NB4 (cell line): ENCODE measurements around the gene RNU4-1.
"Not testable (repeated sequence)": the region's sequence is repeated elsewhere in the genome, so short reads cannot be mapped to it uniquely, and the experiment has no call there.

ENCODE experiments used
- DNase-seq: peaks from one replicate; pipeline ENCODE4 v3.0.0; 2010; ENCODE audit warnings: low read depth
- H3K4me3 ChIP-seq: one replicate; pipeline ENCODE4 v1.5.1; 2011; ENCODE audit warnings: mild to moderate bottlenecking, low read depth, low read length, moderate library complexity
- MYC ChIP-seq: IDR thresholded peaks from 2 replicates; pipeline ENCODE4 v1.6.1; 2011; ENCODE audit warnings: low read depth, low read length
- POLR2A ChIP-seq: IDR thresholded peaks from 2 replicates; pipeline ENCODE4 v1.6.1; 2011; ENCODE audit warnings: mild to moderate bottlenecking; ENCODE audit not compliant: insufficient read length; ENCODE audit errors: extremely low read depth
- TF ChIP-seq, protein P1 (sequence below): IDR thresholded peaks from one replicate; pipeline ENCODE4 v1.5.1; 2012; ENCODE audit warnings: low read depth, low read length
- TF ChIP-seq, protein P2 (sequence below): IDR thresholded peaks from 2 replicates; pipeline ENCODE4 v1.6.1; 2011; ENCODE audit warnings: low read depth, low read length

Gene RNU4-1

DNA sequence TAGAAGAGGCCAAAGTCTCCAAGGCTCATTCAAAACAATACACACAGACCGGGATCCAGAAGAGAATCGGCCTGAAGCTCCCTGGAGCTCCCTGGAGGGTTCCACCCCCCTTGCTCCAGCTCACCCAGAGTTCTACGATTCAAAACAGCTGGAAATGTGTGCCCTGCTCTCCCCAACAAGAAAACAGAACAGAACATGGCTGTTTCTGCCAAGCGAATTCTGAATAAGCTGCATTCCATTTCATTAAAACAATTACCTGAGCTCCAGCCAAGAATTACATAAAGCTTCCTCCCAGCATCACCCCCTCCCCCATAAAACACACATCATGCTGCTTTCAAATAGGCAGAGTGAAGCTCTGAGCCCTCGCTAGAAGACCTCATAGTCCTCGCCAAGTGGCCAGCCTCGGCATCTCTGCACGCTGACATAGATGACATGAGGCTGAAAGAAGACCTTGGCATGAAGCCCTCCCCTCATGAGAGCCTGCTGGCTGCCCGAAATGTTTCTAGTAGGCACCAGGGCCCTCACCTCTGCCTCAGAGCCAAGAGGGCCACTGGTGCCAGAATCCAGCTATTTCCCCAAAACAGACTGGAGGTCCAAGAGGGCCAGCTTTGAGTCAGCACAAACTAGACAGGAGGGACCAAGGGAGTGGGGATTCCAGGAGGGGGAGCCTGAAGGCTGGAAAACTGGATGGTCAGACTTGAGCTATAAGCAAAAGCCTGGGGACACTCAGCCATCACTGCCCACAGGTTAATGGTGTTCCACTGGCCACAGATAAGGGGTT, 35.8 kb downstream of the RNU4-1 start:
- no peak for DNase-seq
- TF ChIP-seq MYC (no peak), POLR2A (no peak)
- TF ChIP-seq, protein P1, sequence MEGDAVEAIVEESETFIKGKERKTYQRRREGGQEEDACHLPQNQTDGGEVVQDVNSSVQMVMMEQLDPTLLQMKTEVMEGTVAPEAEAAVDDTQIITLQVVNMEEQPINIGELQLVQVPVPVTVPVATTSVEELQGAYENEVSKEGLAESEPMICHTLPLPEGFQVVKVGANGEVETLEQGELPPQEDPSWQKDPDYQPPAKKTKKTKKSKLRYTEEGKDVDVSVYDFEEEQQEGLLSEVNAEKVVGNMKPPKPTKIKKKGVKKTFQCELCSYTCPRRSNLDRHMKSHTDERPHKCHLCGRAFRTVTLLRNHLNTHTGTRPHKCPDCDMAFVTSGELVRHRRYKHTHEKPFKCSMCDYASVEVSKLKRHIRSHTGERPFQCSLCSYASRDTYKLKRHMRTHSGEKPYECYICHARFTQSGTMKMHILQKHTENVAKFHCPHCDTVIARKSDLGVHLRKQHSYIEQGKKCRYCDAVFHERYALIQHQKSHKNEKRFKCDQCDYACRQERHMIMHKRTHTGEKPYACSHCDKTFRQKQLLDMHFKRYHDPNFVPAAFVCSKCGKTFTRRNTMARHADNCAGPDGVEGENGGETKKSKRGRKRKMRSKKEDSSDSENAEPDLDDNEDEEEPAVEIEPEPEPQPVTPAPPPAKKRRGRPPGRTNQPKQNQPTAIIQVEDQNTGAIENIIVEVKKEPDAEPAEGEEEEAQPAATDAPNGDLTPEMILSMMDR, result no peak
- TF ChIP-seq, protein P2, sequence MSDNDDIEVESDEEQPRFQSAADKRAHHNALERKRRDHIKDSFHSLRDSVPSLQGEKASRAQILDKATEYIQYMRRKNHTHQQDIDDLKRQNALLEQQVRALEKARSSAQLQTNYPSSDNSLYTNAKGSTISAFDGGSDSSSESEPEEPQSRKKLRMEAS, result no peak
- H3K4me3 ChIP-seq, result no peak overlapping the region

DNA sequence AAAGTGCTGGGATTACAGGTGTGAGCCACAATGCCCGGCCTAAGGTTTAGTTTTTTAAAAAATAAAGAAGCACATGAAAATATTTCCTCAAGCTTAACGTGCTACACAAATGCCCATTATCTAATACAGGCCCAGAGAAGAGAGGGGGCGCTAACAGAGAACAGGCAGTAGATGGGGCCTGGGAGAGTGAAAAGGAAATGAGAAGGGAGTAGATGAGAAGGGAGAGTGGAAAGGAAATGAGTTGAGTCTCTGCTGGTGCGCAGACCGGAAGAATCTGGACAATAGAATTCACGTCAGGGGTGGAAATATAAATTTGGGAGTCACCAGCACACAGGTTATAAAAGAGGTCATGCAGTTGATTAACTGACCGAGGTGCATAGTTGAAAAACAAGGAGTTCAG, 38.2 kb downstream of the RNU4-1 start:
- no peak overlapping the region for H3K4me3 ChIP-seq
- TF ChIP-seq MYC, result no peak
- TF ChIP-seq, protein P1, result peak; percentile 23
- no peak for DNase-seq

DNA sequence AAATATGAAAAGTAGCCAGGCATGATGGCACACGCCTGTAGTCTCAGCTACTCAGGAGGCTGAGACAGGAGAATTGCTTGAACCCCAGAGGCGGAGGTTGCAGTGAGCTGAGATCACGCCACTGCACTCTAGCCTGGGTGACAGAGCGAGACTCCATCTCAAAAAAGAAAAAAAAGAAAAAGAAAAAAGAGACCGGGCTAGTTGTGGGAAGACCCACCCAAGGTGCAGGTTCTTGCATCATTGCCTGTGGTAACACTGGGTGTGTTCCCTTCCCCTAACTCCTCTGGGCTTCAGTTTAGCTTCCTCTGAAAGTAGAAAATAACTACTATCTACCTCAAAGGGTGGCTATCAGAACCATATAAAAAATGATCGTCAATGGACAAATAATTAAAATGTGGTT, 39.7 kb downstream of the RNU4-1 start:
- H3K4me3 ChIP-seq, result not testable (repeated sequence)
- DNase-seq, result peak; percentile 78

DNA sequence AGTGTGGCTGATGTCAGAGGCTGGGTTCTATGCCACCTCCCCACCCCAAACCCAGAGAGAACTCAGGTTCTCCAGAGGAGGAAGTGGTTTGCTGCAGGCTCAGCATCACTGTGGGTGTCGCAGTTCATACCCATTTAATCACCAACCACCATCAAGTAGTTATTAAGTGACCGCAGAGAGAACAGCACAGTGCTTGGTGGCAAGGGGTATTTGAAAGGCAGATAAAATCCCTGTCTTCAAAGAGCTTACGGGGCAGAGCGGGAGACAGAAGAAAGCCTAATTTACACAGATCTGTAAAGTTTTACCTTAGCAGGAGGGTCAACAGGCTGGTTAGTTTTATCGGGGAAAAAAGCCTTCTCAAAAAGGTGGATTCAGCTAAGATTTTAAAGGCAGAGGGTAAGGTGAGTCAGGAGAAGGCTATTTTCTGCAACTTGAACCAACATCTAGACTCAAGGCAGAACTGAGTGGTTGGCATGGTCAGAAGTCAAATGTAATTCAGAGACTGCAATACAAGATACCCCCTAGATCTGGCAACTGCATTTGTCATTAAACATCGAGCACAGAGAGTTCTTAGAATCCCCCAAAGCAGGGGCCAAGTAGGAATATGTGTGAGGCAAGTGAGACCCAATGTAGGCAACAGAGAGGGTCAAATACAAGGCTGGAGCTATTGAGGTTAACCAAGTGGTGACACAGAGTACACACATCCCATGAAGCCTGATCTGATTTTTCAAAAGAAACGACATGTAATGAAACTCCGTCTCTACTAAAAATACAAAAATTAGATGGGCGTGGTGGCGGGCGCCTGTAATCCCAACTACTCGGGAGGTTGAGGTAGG, 40.7 kb downstream of the RNU4-1 start:
- TF ChIP-seq, protein P2, result no peak
- TF ChIP-seq MYC (no peak), POLR2A (no peak)
- TF ChIP-seq, protein P1, result no peak
- DNase-seq, result peak; percentile 83
- no peak overlapping the region for H3K4me3 ChIP-seq

DNA sequence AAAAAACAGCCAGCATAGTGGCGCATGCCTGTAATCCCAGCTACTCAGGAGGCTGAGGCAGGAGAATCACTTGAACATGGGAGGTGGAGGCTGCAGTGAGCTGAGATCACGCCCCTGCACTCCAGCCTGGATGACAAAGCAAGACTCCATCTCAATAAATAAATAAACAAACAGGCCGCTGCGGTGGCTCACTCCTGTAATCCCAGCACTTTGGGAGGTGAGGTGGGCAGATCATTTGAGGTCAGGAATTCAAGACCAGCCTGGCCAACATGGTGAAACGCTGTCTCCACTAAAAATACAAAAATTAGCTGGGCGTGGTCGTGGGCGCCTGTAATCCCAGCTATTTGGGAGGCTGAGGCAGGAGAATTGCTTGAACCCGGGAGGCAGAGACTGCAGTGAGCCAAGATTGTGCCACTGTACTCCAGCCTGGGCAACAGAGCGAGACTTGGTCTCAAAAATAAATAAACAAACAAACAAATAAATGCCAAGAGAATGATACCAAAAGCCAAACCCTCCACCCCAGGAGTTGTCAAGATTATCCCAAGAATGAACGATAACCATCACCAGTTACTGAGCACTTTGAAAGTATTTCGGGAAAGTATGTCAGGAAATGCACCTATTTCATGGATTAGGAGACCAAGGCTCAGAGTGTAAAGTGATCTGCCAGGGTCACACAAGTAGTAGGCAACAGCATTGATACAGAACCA, 41.5 kb downstream of the RNU4-1 start:
- H3K4me3 ChIP-seq, DNase-seq: not testable (repeated sequence)

DNA sequence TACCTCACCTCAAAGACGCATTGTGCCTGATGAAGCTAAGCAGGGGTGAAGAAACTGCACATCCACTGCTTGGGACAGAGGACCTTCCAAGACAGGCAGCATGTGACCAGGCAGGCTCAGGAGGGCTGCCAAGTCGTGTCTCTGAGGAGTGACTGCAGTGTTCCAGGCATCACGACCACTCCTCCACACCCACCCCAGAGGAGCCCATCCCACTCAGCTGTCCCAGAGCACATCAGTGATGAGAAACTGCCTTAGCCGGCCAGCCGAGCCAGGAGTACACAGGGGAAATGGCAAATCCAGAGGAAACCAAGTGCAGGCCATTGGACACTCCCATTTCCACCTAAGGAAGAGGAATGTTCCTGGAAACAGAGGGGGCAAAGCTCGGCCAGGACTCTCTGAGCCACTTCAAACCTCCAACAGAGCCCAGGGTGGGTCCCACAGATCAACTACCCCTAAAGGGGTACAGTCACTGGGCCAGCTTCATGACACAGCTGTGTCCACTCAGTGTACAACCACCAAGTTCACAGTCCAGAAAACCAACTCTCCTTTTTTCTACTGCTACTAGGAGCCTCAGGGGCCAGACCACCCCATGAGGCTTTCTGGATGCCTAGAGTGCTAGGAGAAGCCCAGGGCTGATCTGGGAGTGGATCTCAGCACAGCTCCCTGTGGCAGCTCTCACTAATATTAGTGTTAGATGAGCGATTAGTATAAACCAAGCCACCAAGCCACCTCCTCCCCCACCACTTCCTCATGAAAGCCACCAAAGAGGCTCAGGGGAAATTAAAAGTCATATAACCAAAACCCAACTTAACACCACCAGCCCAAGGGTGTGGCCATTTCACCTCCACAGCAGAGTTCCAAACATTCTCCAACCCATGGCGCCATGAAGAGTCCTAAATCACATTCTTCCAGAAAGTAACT, 42.9 kb downstream of the RNU4-1 start:
- TF ChIP-seq, protein P1, result no peak
- TF ChIP-seq, protein P2, result no peak
- TF ChIP-seq MYC, result no peak
- TF ChIP-seq POLR2A, result no peak
- no peak overlapping the region for H3K4me3 ChIP-seq
- peak; percentile 65 for DNase-seq
